ENCODE results near the gene THAP11. TPM values are rescaled to one million over a fixed set of nuclear protein-coding genes. Genes with fewer than 3 reads are reported as not detected.

THAP11 gene
- total and polyA plus RNA-seq, 2 of the 4 experiments (the other 2 are of a cell fraction) = 13.3 to 14.5 TPM

- Histone ChIP-seq H3K4me2 (ENCODE audit: low read depth, low read length) (no peak overlapping the region), H2BK5ac (ENCODE audit: low read depth, low read length, poor library complexity, severe bottlenecking) (no peak overlapping the region), H4K5ac (ENCODE audit: low read depth, low read length) (no peak overlapping the region), H3K9ac (ENCODE audit: low read depth, low read length) (no peak overlapping the region), H3K9me3 (ENCODE audit: control insufficient read depth, insufficient read depth, low read length) (no peaks in the 10 kb centered on the region), H3K79me1 (ENCODE audit: low read depth in 1 of 2, low read length in 2 of 2) (peaks cover 19 to 49% of the 10 kb centered on the region in 2 experiments), H4K8ac (ENCODE audit: low read depth in 2 of 2, low read length in 2 of 2) (no peak overlapping the region), H3K4ac (ENCODE audit: low read depth, low read length) (no peak overlapping the region), H2BK15ac (ENCODE audit: low read depth, low read length) (no peak overlapping the region), H2BK20ac (ENCODE audit: low read depth, low read length) (no peak overlapping the region), H3K9me1 (ENCODE audit: insufficient read depth, low read length) (peaks cover 18% of the 10 kb centered on the region), H4K91ac (ENCODE audit: insufficient read depth, low read depth, low read length) (no peak overlapping the region), H2AFZ (replicated peaks; ENCODE audit: low read length, poor library complexity) (no peak overlapping the region), H3K27ac (ENCODE audit: insufficient read depth, low read length) (no peak overlapping the region), H2AK5ac (ENCODE audit: low read depth, low read length) (no peak overlapping the region), H3K27me3 (ENCODE audit: control insufficient read depth, insufficient read depth, low read length) (no peaks in the 10 kb centered on the region), H2AK9ac (replicated peaks; ENCODE audit: low read depth, low read length, poor library complexity) (peak overlapping the region; percentile 10), H2BK120ac (ENCODE audit: low read depth, low read length) (no peak overlapping the region), H3K4me1 (ENCODE audit: control insufficient read depth, insufficient read depth, low read length) (peaks cover 8% of the 10 kb centered on the region), H3K14ac (replicated peaks; ENCODE audit: low read depth, low read length) (no peak overlapping the region), H3K4me3 (ENCODE audit: insufficient read depth, low read depth, low read length) (no peak overlapping the region), H3K36me3 (ENCODE audit: control insufficient read depth, insufficient read depth, low read length) (peaks cover 74% of the 10 kb centered on the region), H3K18ac (ENCODE audit: low read depth, low read length) (no peak overlapping the region), H3K23ac (ENCODE audit: low read depth, low read length) (no peak overlapping the region), H3K56ac (ENCODE audit: extremely low read depth, insufficient read depth, low read length) (no peak overlapping the region), H4K20me1 (ENCODE audit: insufficient read depth, low read length) (peaks cover 50% of the 10 kb centered on the region)
- DNase-seq (no peak), ATAC-seq (ENCODE audit: low read depth) (no peak)
- POLR2A ChIA-PET (ENCODE audit: unreplicated experiment) = no interaction called here
- in situ Hi-C loops (cut with MboI; ENCODE audit: low sequenced_read_pairs) = no loop called here
- dilution Hi-C loops (cut with HindIII; ENCODE audit: low sequenced_read_pairs, unreplicated experiment) = no loop called here
- CTCF ChIA-PET = no interaction called here
- 100% methylated on average over 1 of the region's 6 CpGs; no CpG with 5 or more reads in 1 of the 2 experiments for WGBS, 2 experiments (ENCODE audit: extremely low coverage in 2 of 2, insufficient read length in 1 of 2)
- intact Hi-C loops (cut with micrococcal nuclease) = no loop called here
- no peak for TF ChIP-seq MAZ (IDR thresholded peaks at IDR 0.05; ENCODE audit: borderline replicate concordance, low read depth, low read length)
- no peak for TF ChIP-seq USF2 (IDR thresholded peaks at IDR 0.05; ENCODE audit: low read depth, low read length)
- TF ChIP-seq, protein P1, sequence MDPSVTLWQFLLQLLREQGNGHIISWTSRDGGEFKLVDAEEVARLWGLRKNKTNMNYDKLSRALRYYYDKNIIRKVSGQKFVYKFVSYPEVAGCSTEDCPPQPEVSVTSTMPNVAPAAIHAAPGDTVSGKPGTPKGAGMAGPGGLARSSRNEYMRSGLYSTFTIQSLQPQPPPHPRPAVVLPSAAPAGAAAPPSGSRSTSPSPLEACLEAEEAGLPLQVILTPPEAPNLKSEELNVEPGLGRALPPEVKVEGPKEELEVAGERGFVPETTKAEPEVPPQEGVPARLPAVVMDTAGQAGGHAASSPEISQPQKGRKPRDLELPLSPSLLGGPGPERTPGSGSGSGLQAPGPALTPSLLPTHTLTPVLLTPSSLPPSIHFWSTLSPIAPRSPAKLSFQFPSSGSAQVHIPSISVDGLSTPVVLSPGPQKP (IDR thresholded peaks at IDR 0.05; ENCODE audit: borderline replicate concordance, low read depth, low read length) = no peak
- TF ChIP-seq MXI1 (IDR thresholded peaks at IDR 0.05; ENCODE audit: borderline replicate concordance, low read depth, low read length) = no peak
- TF ChIP-seq CHD1 (IDR thresholded peaks at IDR 0.05; ENCODE audit: low read depth, low read length) = no peak
- no peak for TF ChIP-seq RFX5 (IDR thresholded peaks at IDR 0.05; ENCODE audit: low read depth, low read length)
- TF ChIP-seq BHLHE40 (IDR thresholded peaks at IDR 0.05; ENCODE audit: low read depth, low read length) = no peak
- no peak for TF ChIP-seq CEBPB (IDR thresholded peaks at IDR 0.05; ENCODE audit: low read depth, low read length)
- TF ChIP-seq SMC3 (IDR thresholded peaks at IDR 0.05; ENCODE audit: low read depth, low read length) = no peak
- TF ChIP-seq RCOR1 (IDR thresholded peaks at IDR 0.05; ENCODE audit: insufficient replicate concordance, low read length) = no peak
- TF ChIP-seq FOS (IDR thresholded peaks at IDR 0.05; ENCODE audit: low read depth, low read length) = no peak
- no peak for TF ChIP-seq NFE2L2 (IDR thresholded peaks at IDR 0.05; ENCODE audit: low read depth, low read length)
- TF ChIP-seq POLR2A (IDR thresholded peaks at IDR 0.05; ENCODE audit: low read depth, low read length) = no peak
- TF ChIP-seq RAD21 (IDR thresholded peaks at IDR 0.05; ENCODE audit: low read length) = no peak
- TF ChIP-seq, protein P2, sequence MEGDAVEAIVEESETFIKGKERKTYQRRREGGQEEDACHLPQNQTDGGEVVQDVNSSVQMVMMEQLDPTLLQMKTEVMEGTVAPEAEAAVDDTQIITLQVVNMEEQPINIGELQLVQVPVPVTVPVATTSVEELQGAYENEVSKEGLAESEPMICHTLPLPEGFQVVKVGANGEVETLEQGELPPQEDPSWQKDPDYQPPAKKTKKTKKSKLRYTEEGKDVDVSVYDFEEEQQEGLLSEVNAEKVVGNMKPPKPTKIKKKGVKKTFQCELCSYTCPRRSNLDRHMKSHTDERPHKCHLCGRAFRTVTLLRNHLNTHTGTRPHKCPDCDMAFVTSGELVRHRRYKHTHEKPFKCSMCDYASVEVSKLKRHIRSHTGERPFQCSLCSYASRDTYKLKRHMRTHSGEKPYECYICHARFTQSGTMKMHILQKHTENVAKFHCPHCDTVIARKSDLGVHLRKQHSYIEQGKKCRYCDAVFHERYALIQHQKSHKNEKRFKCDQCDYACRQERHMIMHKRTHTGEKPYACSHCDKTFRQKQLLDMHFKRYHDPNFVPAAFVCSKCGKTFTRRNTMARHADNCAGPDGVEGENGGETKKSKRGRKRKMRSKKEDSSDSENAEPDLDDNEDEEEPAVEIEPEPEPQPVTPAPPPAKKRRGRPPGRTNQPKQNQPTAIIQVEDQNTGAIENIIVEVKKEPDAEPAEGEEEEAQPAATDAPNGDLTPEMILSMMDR (conservative IDR thresholded peaks at IDR 0.05; ENCODE audit: low read depth, low read length) = no peak
- no peak for TF ChIP-seq MAFK (IDR thresholded peaks at IDR 0.05; ENCODE audit: low read depth, low read length)
- no TSS peak for BruUV-seq (replicated peaks)
Observed at GRCh38 chr16:67878232-67878631, 36.1 kb downstream of the THAP11 start.
